Measurements from ENCODE around the gene ZNF804A. TPM values are rescaled to one million over a fixed set of nuclear protein-coding genes. Genes with fewer than 3 reads are reported as not detected.
A peak's percentile ranks its signal among the peaks of the same experiment; 100 is the strongest.

Gene ZNF804A
- total RNA-seq, 1 donor from 2014 or later = not detected

- TF ChIP-seq CTCF (conservative IDR thresholded peaks at IDR 0.05; ENCODE audit: low read depth, low read length) = no peak
- no peak overlapping the region for H3K4me3 ChIP-seq (ENCODE audit: low read depth, low read length)
- DNase-seq (ENCODE audit: low read depth) = peak; percentile 9
Observed at GRCh38 chr2:184685999-184686841, 87.9 kb downstream of the ZNF804A start.

GRCh38 chr2:184689638-184690037, 91.3 kb downstream of the ZNF804A start:
- H3K4me3 ChIP-seq (ENCODE audit: low read depth, low read length) = no peak overlapping the region

GRCh38 chr2:184692141-184692734, 93.9 kb downstream of the ZNF804A start:
- no peak for DNase-seq (ENCODE audit: low read depth)
- no peak for TF ChIP-seq CTCF (conservative IDR thresholded peaks at IDR 0.05; ENCODE audit: low read depth, low read length)
- no peak overlapping the region for H3K4me3 ChIP-seq (ENCODE audit: low read depth, low read length)

More at GRCh38 chr2:184689638-184690037, 91.3 kb downstream of the ZNF804A start:
- TF ChIP-seq CTCF (conservative IDR thresholded peaks at IDR 0.05; ENCODE audit: low read depth, low read length) = no peak
- DNase-seq (ENCODE audit: low read depth) = no peak

GRCh38 chr2:184696644-184697043, 98.3 kb downstream of the ZNF804A start:
- no peak for TF ChIP-seq CTCF (conservative IDR thresholded peaks at IDR 0.05; ENCODE audit: low read depth, low read length)
- no peak for DNase-seq (ENCODE audit: low read depth)

GRCh38 chr2:184698476-184698875, 100.1 kb downstream of the ZNF804A start:
- DNase-seq (ENCODE audit: low read depth) = no peak
- no peak for TF ChIP-seq CTCF (conservative IDR thresholded peaks at IDR 0.05; ENCODE audit: low read depth, low read length)
- no peak overlapping the region for H3K4me3 ChIP-seq (ENCODE audit: low read depth, low read length)

More at GRCh38 chr2:184696644-184697043, 98.3 kb downstream of the ZNF804A start:
- H3K4me3 ChIP-seq (ENCODE audit: low read depth, low read length) = no peak overlapping the region

GRCh38 chr2:184721881-184722280, 123.6 kb downstream of the ZNF804A start:
- no peak overlapping the region for H3K4me3 ChIP-seq (ENCODE audit: low read depth, low read length)
- TF ChIP-seq CTCF (conservative IDR thresholded peaks at IDR 0.05; ENCODE audit: low read depth, low read length) = no peak
- DNase-seq (ENCODE audit: low read depth) = no peak
